Limb (tissue), 2 donors: Measurements from ENCODE around the gene CD96.
"Not testable (repeated sequence)": the region's sequence is repeated elsewhere in the genome, so short reads cannot be mapped to it uniquely, and the experiment has no call there.

ENCODE experiments used
- DNase-seq, 2 donors: peaks; one replicate each; pipeline ENCODE4 v3.0.0-alpha.2; 2016; ENCODE audit errors: extremely low spot score in 2 of 2

Gene CD96

DNA sequence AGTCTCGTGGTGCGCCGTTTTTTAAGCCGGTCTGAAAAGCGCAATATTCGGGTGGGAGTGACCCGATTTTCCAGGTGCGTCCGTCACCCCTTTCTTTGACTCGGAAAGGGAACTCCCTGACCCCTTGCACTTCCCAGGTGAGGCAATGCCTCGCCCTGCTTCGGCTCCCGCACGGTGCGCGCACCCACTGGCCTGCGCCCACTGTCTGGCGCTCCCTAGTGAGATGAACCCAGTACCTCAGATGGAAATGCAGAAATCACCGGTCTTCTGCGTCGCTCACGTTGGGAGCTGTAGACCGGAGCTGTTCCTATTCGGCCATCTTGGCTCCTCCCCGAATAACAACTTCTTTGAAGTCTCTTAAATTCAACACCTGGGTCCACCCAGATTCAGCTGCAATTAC is 19.9 kb downstream of the CD96 start:
- not testable (repeated sequence) for DNase-seq

DNA sequence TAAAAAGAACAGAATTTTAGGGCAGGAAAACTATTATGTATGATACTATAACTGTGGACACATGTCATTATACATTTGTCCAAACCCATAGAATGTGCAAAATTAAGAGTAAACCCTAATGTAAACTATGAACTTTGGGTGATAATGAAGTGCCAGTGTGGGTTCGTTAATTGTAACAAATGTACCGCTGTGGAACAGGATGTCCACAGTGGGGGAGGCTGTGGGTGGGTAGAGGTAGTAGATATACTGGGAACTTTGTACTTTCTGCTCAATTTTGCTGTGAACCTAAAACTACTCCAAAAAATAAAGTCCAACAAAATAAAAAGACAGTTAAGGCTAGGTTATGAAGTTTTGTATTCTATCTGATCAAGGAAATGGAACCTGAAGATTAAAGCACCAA is 24.8 kb downstream of the CD96 start:
- no peak for DNase-seq

DNA sequence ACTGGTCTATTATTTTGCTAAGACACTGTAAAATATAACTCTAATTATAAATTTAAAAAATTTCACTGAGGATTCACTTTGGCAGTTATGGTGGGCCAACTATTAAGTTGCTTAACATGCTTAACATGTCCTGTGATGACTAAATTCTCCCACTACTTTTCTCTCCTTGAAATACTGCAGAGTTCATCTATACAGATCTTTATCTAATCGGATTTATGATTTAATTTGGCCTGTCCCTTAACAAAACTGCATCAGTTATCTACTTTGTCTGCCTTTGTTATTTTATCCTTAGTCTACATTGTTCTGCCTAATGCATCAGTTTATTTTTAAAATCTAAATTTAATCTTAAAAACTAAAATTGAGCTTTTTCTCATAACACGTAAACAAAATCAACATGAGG is 26.4 kb downstream of the CD96 start:
- DNase-seq = no peak

DNA sequence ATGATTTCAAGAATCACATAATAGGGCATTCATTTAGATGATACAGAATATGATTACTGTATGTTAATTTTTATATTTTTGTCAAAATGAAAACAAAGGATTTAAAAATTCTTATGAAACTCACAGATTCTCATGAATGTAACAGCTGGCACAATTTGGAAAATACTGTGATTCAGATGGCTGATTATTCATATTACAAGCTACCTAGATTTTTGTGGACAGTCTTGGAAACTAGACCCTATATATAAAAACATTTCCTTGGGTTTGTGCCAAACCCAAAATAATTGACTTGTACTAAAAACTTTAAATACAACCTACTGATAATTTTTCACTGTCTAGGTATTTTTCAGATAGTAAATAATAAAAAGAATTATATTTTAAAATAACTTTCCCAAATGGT is 26.9 kb downstream of the CD96 start:
- no peak for DNase-seq

- no peak for DNase-seq
Measured at GRCh38 chr3:111570404-111571030, 28.5 kb downstream of the CD96 start.

DNA sequence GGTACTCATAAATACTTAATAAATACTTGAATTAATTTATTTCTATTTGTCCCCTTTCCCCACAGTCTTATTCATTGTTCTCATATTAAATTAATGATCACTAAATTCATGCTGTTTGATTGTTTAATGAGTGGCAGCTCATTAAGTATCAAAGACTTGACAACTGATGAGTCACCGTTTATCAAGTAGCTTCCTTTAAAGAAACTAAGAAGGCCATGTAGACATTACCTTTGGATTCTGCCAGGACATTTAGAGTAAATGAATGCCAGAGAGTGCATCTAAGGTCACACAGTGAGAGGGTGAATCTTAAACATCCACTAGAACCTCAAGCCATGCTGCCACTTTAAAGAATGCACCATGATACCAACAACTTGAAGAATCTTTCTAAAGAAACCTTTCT is 29.3 kb downstream of the CD96 start:
- DNase-seq = no peak

- no peak for DNase-seq
Measured at GRCh38 chr3:111571907-111572460, 30.0 kb downstream of the CD96 start.

DNA sequence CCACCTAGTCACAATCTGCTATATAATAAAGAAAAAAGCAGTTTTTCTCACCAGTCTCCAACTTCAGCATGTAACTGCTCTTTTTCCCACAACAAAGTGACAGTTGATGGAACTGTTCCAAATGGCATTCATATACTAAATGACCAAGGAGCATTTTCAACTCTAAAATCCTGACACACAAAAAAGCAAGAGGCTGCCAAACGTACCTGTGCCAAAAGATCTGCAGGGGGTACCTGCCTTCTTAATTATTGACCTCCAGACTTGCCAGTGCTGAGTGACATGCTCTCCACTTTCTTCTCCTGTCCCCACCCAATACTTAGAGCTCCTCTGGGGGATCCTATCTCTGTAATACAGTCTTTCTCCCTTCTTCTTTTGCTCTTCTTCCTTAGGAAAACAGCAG is 35.1 kb downstream of the CD96 start:
- no peak for DNase-seq

DNA sequence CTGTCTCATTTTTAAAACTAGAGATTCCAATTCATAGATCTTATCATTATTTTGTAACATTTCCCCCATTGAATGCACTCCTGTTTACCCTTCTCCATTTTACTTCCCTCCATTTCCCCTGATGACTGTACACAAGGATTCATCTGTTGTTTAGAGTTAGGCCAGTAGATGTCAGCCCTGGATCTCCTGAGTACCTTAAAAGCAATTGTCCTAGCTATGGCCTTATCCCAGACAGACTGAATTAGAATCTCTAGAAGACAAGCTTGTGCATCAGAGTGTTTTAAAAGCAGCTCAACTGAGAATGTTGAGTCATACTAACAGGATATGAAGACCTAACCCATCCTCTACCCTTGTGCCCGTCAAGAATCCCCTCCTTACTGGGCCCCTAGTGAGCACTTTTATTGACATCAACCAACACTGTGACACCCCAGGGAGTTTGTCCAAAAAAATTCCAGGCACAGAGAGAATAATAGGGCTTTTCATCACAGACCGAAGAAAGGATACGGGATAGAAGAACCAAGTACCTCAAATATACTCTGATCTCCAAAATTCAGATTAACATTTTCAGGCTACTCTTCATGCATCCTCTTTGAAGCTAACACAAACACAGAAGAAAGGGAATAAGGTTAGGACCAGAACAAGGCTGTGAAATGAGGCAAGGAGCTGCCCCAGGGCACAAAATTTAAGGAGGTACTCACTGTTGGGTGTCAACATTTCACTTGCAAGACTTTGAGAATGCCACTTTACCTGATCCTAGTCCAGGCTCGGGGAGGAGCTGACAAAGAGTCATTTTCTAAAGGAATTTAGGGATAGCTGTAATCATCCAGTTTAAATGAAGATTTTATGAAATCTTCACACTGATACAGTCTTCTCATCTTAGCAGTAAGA is 36.0 kb downstream of the CD96 start:
- DNase-seq = no peak

DNA sequence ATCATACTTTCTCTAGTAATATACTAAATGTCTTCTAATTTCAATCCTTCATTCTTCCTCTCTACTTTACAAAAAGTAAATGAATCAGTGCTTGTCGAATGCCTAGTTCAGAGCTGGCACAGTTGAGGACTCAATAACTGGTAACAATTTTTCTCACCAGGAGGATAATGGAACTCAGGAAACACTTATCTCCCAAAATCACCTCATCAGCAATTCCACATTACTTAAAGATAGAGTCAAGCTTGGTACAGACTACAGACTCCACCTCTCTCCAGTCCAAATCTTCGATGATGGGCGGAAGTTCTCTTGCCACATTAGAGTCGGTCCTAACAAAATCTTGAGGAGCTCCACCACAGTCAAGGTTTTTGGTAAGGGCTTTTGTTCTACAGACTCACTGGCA is 36.9 kb downstream of the CD96 start:
- DNase-seq = no peak

DNA sequence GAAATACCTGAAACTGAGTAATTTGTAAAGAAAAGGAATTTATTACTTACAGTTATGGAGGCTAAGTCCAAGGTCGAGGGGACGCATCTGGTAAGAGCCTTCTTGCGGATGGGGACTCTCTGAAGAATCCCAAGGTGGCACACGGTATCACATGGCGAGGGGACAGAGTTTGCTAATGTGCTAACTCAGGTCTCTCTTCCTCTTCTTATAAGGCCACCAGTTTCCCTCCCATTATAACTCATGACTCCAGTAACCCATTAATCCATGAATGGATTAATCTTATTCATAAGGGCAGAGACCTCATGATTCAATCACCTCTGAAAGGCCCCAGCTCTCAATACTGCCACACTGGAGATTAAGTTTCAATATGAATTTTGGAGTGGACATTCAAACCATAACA is 37.5 kb downstream of the CD96 start:
- no peak for DNase-seq

DNA sequence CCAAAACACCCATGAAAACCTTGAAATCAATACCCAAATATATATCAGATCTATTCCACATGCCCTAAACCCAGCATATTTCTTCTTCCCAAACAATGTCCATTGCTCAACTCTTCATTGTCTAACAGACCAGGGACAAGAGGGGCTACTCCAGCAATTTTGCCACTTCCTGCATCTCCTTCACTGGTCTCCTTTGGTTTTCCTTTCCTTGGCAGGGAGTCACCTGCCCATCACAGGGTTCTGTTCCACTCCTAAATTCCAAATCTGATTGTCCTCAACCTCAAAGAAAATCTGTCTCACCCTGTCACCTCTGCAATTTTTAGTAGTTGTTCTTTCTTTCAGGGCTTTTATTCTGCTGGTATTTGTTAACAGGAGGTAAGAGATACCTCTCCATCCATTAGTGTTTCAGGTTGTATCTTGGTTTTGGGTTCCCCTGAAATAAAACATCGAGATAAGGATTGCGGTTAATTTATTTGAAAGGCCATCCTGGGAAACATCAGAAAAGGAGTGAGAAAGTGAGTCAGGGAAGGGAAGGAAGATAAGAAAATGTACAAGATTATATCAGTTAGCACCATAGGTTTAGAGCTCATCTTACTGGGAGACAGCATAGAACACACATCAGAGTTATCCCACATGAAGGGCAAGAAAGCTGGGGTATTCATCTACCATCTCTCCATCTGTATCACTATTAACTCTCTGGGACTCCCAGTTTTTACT is 39.6 kb downstream of the CD96 start:
- DNase-seq = no peak

DNA sequence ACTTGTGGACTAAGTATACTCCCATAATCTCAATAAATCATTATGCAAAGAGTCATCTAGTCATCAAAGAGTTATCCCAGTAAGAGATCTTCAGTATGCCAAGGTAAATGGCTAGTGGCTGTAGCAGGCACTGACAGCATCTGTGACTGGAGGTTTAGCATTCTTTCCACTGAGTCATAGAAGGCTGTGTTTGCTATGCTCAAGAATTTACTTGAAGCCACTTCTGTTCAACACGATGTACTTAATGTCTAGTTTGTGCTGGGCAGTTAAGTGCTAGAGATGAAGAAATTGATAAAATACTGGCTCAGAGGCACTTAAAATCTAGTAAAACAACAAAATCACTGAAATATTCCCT is 40.1 kb downstream of the CD96 start:
- DNase-seq = no peak

DNA sequence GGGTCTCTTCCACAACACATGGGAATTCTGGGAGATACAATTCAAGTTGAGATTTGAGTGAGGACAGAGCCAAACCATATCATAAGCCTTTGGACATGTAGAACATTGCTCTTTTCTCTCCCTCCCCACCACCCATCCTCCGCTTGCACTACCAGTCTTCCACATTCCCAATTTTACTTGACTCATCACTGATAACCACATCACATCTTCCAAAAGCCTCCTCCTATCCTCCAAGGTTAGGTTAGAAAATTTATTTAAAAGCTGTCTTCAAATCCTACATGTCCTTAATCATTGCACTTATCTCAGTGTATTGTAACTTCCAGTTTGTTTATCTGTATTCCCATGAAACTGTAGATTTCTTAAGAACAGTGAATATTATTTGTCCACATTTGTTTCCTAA is 42.7 kb downstream of the CD96 start:
- DNase-seq = no peak

DNA sequence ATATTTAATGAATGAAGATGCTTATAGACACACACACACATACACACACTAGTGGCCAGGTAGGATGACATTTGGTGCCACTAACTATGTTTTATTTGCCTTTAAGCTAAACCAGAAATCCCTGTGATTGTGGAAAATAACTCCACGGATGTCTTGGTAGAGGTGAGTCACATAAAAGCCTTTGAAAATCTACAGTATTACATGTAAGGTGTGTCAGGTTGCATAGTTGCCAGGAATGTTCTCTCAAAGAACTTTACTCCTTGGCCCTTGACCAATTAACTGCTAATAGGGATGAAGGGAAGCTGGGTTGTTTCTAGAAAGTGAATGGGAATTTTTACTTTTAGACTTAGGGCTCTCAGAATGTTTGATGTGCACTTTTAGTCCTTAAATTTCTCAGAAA is 43.2 kb downstream of the CD96 start:
- DNase-seq = no peak

- DNase-seq = no peak
Measured at GRCh38 chr3:111588527-111588926, 46.5 kb downstream of the CD96 start.

DNA sequence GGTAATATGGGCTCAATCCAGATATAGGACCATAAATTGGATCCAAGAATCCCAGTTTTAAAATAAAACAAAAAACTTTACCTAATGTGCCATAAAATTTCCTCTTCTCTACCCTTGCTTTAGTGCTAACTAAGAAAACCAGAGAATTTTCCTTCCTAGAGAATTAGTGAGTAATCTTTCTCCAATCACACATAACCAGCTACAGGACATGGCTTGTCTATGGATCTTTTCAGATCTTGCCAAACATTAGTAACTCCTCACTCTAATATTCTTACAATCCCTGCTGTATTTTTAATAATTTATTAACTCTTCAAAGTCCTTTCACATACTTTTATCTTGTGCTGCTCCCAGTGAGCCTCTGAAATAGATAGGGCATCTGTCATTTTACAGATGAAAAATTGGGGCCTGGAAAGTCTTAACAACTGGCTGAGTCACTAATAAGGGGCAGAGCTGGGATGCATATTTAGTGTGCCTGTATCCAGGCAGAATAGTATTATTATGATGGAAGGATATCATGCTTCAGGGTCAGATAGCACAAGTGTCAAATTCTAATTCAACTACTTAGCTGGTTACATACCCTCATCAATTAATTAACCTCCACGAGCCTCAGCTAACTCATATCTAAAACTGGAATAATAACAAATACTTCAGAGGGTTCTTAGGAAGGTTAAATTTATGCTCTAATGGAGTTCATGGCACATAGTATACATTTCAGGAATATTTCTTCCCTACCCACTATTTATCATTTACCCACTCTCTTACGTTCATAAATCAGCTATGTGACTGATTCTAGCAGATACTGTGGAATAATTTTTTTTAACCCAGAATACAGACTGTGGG is 47.5 kb downstream of the CD96 start:
- DNase-seq = no peak

- DNase-seq = no peak
Measured at GRCh38 chr3:111590143-111590491, 48.1 kb downstream of the CD96 start.

GRCh38 chr3:111591555-111591954 is 49.6 kb downstream of the CD96 start:
- no peak for DNase-seq

GRCh38 chr3:111592143-111592542 is 50.1 kb downstream of the CD96 start:
- no peak for DNase-seq

GRCh38 chr3:111592936-111593335 is 50.9 kb downstream of the CD96 start:
- no peak for DNase-seq

DNA sequence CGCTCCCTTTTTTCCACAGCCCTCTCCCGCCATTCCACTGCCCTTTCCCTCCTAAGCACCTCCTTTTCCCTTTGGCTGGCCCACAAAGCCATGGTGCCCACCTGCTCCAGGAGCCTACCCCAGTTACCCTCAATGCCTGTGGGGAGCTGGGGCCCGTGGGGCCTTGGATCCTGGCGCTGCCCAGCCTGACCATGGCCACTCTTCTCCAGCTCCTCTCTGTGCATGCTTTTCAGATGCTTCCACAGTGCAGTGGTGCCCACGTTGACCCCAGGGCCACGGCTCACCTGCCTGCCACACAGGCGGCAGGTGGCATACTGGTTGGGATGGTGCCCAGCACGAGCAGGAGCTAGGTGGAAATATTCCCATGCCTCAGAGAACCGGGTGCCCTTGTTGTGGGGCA is 51.7 kb downstream of the CD96 start:
- no peak for DNase-seq
